ENCODE results near the gene AKR1B1.

AKR1B1 gene

DNA sequence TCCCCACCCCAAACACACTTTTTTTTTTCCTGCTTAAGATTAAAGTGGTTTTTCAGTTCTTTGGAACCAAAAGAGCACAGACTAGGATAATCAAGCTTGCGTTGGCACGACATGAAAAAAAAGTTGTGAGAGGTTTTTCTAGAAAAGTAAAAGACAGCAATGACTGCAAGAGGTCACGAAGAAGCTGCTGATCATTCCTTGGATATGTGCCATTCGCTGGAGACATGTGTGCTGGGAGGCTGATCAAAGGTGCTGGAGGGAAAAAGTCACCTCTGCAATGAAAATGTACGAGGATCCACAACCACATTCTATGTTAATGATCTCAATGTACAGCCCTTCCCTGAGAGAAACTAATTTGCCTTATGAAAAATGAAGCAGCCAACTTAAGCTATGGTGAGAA is 5.4 kb downstream of the AKR1B1 start:
- Histone ChIP-seq H3K27me3 (ENCODE audit: insufficient read depth, low read length, poor library complexity, severe bottlenecking) (no peaks in the 10 kb centered on the region), H3K9me2 (replicated peaks; ENCODE audit: low read depth, low read length) (no peaks in the 10 kb centered on the region), H3K4me1 (ENCODE audit: insufficient read depth, low read length, poor library complexity, severe bottlenecking) (peaks cover 26% of the 10 kb centered on the region), H3F3A (ENCODE audit: low read depth) (no peaks in the 10 kb centered on the region), H3K4me2 (ENCODE audit: low read depth, low read length, poor library complexity, severe bottlenecking) (peak overlapping the region; percentile 72), H3K36me3 (ENCODE audit: insufficient read depth, low read length) (peaks cover 25% of the 10 kb centered on the region; the same call in 1 of the 2 replicates), H3K9me3 (ENCODE audit: insufficient read depth, low read depth, low read length) (no peaks in the 10 kb centered on the region), H3K4me3 (ENCODE audit: low read length, poor library complexity, severe bottlenecking) (no peak overlapping the region), H3K9ac (ENCODE audit: low read depth, low read length, poor library complexity, severe bottlenecking) (no peak overlapping the region), H3K79me2 (ENCODE audit: insufficient read depth, low read length) (peaks cover 31% of the 10 kb centered on the region), H2AFZ (ENCODE audit: low read length) (no peak overlapping the region), H4K20me1 (ENCODE audit: insufficient read depth, low read length, poor library complexity, severe bottlenecking) (peaks cover 15% of the 10 kb centered on the region)
- TF ChIP-seq, protein P1, sequence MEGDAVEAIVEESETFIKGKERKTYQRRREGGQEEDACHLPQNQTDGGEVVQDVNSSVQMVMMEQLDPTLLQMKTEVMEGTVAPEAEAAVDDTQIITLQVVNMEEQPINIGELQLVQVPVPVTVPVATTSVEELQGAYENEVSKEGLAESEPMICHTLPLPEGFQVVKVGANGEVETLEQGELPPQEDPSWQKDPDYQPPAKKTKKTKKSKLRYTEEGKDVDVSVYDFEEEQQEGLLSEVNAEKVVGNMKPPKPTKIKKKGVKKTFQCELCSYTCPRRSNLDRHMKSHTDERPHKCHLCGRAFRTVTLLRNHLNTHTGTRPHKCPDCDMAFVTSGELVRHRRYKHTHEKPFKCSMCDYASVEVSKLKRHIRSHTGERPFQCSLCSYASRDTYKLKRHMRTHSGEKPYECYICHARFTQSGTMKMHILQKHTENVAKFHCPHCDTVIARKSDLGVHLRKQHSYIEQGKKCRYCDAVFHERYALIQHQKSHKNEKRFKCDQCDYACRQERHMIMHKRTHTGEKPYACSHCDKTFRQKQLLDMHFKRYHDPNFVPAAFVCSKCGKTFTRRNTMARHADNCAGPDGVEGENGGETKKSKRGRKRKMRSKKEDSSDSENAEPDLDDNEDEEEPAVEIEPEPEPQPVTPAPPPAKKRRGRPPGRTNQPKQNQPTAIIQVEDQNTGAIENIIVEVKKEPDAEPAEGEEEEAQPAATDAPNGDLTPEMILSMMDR (conservative IDR thresholded peaks at IDR 0.05; ENCODE audit: low read length): no peak
- TF ChIP-seq EZH2phosphoT487 (IDR thresholded peaks at IDR 0.05; ENCODE audit: borderline replicate concordance): no peak

DNA sequence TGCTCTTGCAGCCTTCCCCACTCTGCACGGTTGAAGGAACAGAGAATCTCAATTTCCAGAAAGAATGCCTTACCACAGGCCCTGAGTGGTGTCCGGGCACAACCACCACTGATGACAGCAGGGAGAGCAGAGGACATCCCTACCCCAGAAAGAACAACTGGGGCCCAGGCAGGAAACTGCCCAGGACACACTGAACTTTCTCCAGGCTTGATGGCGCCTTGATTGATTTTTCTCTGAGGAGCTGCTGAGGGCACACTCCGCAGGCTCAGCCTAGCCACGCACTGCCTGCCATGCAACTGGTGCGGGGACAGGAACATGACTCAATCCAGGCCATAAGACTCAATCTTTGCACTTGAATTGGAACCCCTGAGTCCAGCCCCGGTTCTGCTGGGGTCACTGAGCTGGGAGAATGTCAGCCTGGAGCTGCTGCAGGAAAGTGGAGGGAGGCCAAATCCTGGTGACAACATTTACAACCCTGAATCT is 5.9 kb downstream of the AKR1B1 start:
- Histone ChIP-seq H3K9me2 (replicated peaks; ENCODE audit: low read depth, low read length) (no peaks in the 10 kb centered on the region), H3K79me2 (ENCODE audit: insufficient read depth, low read length) (peaks cover 29% of the 10 kb centered on the region), H3K4me1 (ENCODE audit: insufficient read depth, low read length, poor library complexity, severe bottlenecking) (peaks cover 25% of the 10 kb centered on the region), H3K4me3 (ENCODE audit: low read length, poor library complexity, severe bottlenecking) (no peak overlapping the region), H4K20me1 (ENCODE audit: insufficient read depth, low read length, poor library complexity, severe bottlenecking) (peaks cover 14% of the 10 kb centered on the region), H3K9ac (ENCODE audit: low read depth, low read length, poor library complexity, severe bottlenecking) (no peak overlapping the region), H3K4me2 (ENCODE audit: low read depth, low read length, poor library complexity, severe bottlenecking) (no peak overlapping the region), H3K9me3 (ENCODE audit: insufficient read depth, low read depth, low read length) (no peaks in the 10 kb centered on the region), H3K27me3 (ENCODE audit: insufficient read depth, low read length, poor library complexity, severe bottlenecking) (no peaks in the 10 kb centered on the region), H3K36me3 (ENCODE audit: insufficient read depth, low read length) (peaks cover 30% of the 10 kb centered on the region; the same call in 1 of the 2 replicates), H3F3A (ENCODE audit: low read depth) (no peaks in the 10 kb centered on the region), H2AFZ (ENCODE audit: low read length) (no peak overlapping the region)
- no peak for TF ChIP-seq EZH2phosphoT487 (IDR thresholded peaks at IDR 0.05; ENCODE audit: borderline replicate concordance)
- TF ChIP-seq, protein P1 (conservative IDR thresholded peaks at IDR 0.05; ENCODE audit: low read length): no peak

GRCh38 chr7:134452419-134452838 is 6.5 kb downstream of the AKR1B1 start:
- Histone ChIP-seq H3K27me3 (ENCODE audit: insufficient read depth, low read length, poor library complexity, severe bottlenecking) (no peaks in the 10 kb centered on the region), H3K9ac (ENCODE audit: low read depth, low read length, poor library complexity, severe bottlenecking) (no peak overlapping the region), H2AFZ (ENCODE audit: low read length) (no peak overlapping the region), H3K4me1 (ENCODE audit: insufficient read depth, low read length, poor library complexity, severe bottlenecking) (peaks cover 25% of the 10 kb centered on the region), H4K20me1 (ENCODE audit: insufficient read depth, low read length, poor library complexity, severe bottlenecking) (peaks cover 8% of the 10 kb centered on the region), H3K4me2 (ENCODE audit: low read depth, low read length, poor library complexity, severe bottlenecking) (no peak overlapping the region), H3F3A (ENCODE audit: low read depth) (no peaks in the 10 kb centered on the region), H3K9me3 (ENCODE audit: insufficient read depth, low read depth, low read length) (no peaks in the 10 kb centered on the region), H3K9me2 (replicated peaks; ENCODE audit: low read depth, low read length) (no peaks in the 10 kb centered on the region), H3K36me3 (ENCODE audit: insufficient read depth, low read length) (peaks cover 36% of the 10 kb centered on the region; the same call in 1 of the 2 replicates), H3K4me3 (ENCODE audit: low read length, poor library complexity, severe bottlenecking) (no peak overlapping the region), H3K79me2 (ENCODE audit: insufficient read depth, low read length) (peaks cover 23% of the 10 kb centered on the region)
- no peak for TF ChIP-seq EZH2phosphoT487 (IDR thresholded peaks at IDR 0.05; ENCODE audit: borderline replicate concordance)
- TF ChIP-seq, protein P1 (conservative IDR thresholded peaks at IDR 0.05; ENCODE audit: low read length): no peak

Data from Loucy (cell line).